Measurements from ENCODE around the gene ZCCHC3. TPM values are rescaled to one million over a fixed set of nuclear protein-coding genes. Genes with fewer than 3 reads are reported as not detected.

ZCCHC3 gene
- total and polyA plus RNA-seq, 2 donors (not counting 1 experiment from before 2014, with no cell fraction given) = 8.7 to 11.6 TPM

DNA sequence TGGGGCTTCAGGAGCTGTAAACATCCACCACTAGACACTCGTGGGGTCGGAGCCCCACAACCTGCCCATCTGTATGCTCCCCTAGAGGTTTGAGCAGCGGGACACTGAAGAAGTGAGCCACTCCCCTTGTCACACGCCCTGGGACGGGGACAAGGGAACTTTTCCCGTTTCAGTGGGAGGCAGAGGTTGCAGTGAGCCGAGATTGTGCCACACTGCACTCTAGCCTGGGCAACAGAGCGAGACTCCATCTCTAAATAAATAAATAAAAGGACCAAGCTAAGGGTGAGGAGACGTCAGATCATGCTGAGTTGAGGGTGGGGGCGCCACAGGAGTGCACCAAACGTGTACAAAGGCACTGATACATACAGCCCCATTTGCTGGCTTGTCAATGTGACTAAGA lies 8.4 kb downstream of the ZCCHC3 start:
- H3K36me3 ChIP-seq (ENCODE audit: control insufficient read depth, insufficient read depth, low read length) = no peaks in the 10 kb centered on the region
- H3K4me1 ChIP-seq (ENCODE audit: control insufficient read depth, extremely low read depth, insufficient read depth, low read length) = peaks cover 14% of the 10 kb centered on the region
- no peak overlapping the region for H3K27ac ChIP-seq (ENCODE audit: insufficient read depth, low read length)
- H3K4me3 ChIP-seq (replicated peaks in 1 of 4; ENCODE audit: control extremely low read depth in 1 of 4, insufficient read depth in 1 of 4, low read depth in 3 of 4, low read length in 4 of 4) = no peak overlapping the region
- no peak overlapping the region for H3K4me2 ChIP-seq (ENCODE audit: extremely low read depth, insufficient read depth, low read length)
- H3K27me3 ChIP-seq (ENCODE audit: control insufficient read depth, insufficient read depth, low read length) = no peaks in the 10 kb centered on the region
- no peaks in the 10 kb centered on the region for H3K9me3 ChIP-seq (ENCODE audit: control insufficient read depth, insufficient read depth, low read depth, low read length)
- no peak for DNase-seq (ENCODE audit: low read depth in 2 of 2)
- no peak overlapping the region for H2AFZ ChIP-seq (ENCODE audit: low read length)
- TF ChIP-seq, protein P1, sequence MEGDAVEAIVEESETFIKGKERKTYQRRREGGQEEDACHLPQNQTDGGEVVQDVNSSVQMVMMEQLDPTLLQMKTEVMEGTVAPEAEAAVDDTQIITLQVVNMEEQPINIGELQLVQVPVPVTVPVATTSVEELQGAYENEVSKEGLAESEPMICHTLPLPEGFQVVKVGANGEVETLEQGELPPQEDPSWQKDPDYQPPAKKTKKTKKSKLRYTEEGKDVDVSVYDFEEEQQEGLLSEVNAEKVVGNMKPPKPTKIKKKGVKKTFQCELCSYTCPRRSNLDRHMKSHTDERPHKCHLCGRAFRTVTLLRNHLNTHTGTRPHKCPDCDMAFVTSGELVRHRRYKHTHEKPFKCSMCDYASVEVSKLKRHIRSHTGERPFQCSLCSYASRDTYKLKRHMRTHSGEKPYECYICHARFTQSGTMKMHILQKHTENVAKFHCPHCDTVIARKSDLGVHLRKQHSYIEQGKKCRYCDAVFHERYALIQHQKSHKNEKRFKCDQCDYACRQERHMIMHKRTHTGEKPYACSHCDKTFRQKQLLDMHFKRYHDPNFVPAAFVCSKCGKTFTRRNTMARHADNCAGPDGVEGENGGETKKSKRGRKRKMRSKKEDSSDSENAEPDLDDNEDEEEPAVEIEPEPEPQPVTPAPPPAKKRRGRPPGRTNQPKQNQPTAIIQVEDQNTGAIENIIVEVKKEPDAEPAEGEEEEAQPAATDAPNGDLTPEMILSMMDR (conservative IDR thresholded peaks at IDR 0.05 in 1 of 2, IDR thresholded peaks at IDR 0.05 in 1 of 2; ENCODE audit: low read depth in 1 of 2, low read length in 2 of 2) = no peak
- no peak for TF ChIP-seq EZH2 (IDR thresholded peaks at IDR 0.05; ENCODE audit: low read length, missing control alignments)
- H3K9ac ChIP-seq (ENCODE audit: insufficient read depth, low read length) = no peak overlapping the region
- H3K79me2 ChIP-seq (ENCODE audit: control insufficient read depth, insufficient read depth, low read length) = peaks cover 4% of the 10 kb centered on the region
- H4K20me1 ChIP-seq (ENCODE audit: control insufficient read depth, extremely low read depth, insufficient read depth, low read length) = no peaks in the 10 kb centered on the region

DNA sequence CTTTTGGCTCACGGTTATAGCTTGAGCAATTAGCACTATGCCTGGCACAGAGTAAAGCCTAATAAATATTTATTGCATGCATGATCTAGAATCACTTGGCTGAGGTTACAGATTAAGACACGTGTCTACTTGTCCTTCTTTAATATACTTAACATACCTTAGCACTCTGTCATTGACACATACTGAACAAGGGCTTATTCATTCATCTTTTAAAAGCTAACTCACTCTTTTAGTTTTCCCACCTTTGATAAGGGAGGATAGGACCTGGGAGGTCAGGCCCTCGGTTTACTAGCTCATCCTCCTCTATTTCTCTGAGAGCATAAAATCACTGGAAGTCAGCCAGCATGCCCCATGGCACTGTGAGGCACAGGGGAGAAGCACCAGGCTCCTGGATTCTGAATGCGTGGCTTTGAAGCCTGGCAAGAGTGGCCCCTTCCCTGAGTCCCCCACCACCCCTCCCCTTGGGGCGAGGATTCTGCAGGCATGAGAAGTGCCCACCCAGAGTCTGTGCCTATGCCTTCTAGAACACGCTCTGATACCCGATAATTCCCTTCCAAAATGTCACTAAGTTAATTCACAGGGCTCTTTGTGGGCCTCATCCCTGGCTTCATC lies 11.2 kb downstream of the ZCCHC3 start:
- no peak for DNase-seq (ENCODE audit: low read depth in 2 of 2)
- no peak overlapping the region for H3K4me2 ChIP-seq (ENCODE audit: extremely low read depth, insufficient read depth, low read length)
- peaks cover 9% of the 10 kb centered on the region for H3K4me1 ChIP-seq (ENCODE audit: control insufficient read depth, extremely low read depth, insufficient read depth, low read length)

DNA sequence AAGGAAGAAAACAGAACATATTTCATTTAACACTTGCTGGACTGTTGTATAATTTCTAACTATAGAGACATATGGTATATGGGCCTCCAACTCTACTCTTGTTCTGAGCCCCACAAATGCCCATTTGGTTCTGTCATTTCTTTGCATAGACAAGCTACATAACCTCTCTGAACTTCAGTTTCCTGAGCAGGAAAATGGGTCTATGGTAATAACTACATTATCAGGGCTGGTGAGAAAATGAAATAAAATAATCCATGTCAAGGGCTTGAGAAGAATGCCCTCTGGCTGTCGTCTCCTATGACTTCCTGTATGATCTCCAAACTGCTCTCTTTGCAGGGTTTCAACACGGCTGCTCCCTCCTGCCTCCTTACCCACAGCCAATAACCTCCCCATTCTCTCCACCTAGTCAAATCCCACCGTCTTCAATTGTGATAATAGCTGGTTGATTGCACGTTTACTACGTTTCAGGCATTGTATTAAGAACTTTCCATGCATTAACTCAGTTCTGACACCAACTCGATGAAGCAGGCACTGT lies 12.0 kb downstream of the ZCCHC3 start:
- peaks cover 11% of the 10 kb centered on the region for H3K4me1 ChIP-seq (ENCODE audit: control insufficient read depth, extremely low read depth, insufficient read depth, low read length)
- peak overlapping the region; percentile 75 for H3K9ac ChIP-seq (ENCODE audit: insufficient read depth, low read length)
- peak overlapping the region; percentile 20 to 65 (median 48) for H3K4me3 ChIP-seq (replicated peaks in 1 of 4; ENCODE audit: control extremely low read depth in 1 of 4, insufficient read depth in 1 of 4, low read depth in 3 of 4, low read length in 4 of 4)
- TF ChIP-seq EZH2 (IDR thresholded peaks at IDR 0.05; ENCODE audit: low read length, missing control alignments) = no peak
- TF ChIP-seq, protein P1 (conservative IDR thresholded peaks at IDR 0.05 in 1 of 2, IDR thresholded peaks at IDR 0.05 in 1 of 2; ENCODE audit: low read depth in 1 of 2, low read length in 2 of 2) = peak in 1 of 2 donors; percentile 30
- no peaks in the 10 kb centered on the region for H3K9me3 ChIP-seq (ENCODE audit: control insufficient read depth, insufficient read depth, low read depth, low read length)
- no peaks in the 10 kb centered on the region for H4K20me1 ChIP-seq (ENCODE audit: control insufficient read depth, extremely low read depth, insufficient read depth, low read length)
- DNase-seq (ENCODE audit: low read depth in 2 of 2) = peak in 1 of 2 donors; percentile 76
- no peaks in the 10 kb centered on the region for H3K79me2 ChIP-seq (ENCODE audit: control insufficient read depth, insufficient read depth, low read length)
- H3K27me3 ChIP-seq (ENCODE audit: control insufficient read depth, insufficient read depth, low read length) = no peaks in the 10 kb centered on the region
- peak overlapping the region; percentile 86 for H3K4me2 ChIP-seq (ENCODE audit: extremely low read depth, insufficient read depth, low read length)
- peak overlapping the region; percentile 52 for H2AFZ ChIP-seq (ENCODE audit: low read length)
- H3K27ac ChIP-seq (ENCODE audit: insufficient read depth, low read length) = peak overlapping the region; percentile 97
- H3K36me3 ChIP-seq (ENCODE audit: control insufficient read depth, insufficient read depth, low read length) = no peaks in the 10 kb centered on the region

More for the DNA sequence above, 11.2 kb downstream of the ZCCHC3 start:
- Histone ChIP-seq H3K27me3 (ENCODE audit: control insufficient read depth, insufficient read depth, low read length) (no peaks in the 10 kb centered on the region), H3K9me3 (ENCODE audit: control insufficient read depth, insufficient read depth, low read depth, low read length) (no peaks in the 10 kb centered on the region), H3K36me3 (ENCODE audit: control insufficient read depth, insufficient read depth, low read length) (no peaks in the 10 kb centered on the region), H2AFZ (ENCODE audit: low read length) (no peak overlapping the region), H3K4me3 (replicated peaks in 1 of 4; ENCODE audit: control extremely low read depth in 1 of 4, insufficient read depth in 1 of 4, low read depth in 3 of 4, low read length in 4 of 4) (no peak overlapping the region), H4K20me1 (ENCODE audit: control insufficient read depth, extremely low read depth, insufficient read depth, low read length) (no peaks in the 10 kb centered on the region), H3K79me2 (ENCODE audit: control insufficient read depth, insufficient read depth, low read length) (no peaks in the 10 kb centered on the region), H3K9ac (ENCODE audit: insufficient read depth, low read length) (no peak overlapping the region), H3K27ac (ENCODE audit: insufficient read depth, low read length) (peak overlapping the region; percentile 97)
- TF ChIP-seq EZH2 (IDR thresholded peaks at IDR 0.05; ENCODE audit: low read length, missing control alignments) = no peak
- TF ChIP-seq, protein P1 (conservative IDR thresholded peaks at IDR 0.05 in 1 of 2, IDR thresholded peaks at IDR 0.05 in 1 of 2; ENCODE audit: low read depth in 1 of 2, low read length in 2 of 2) = no peak

Data from fibroblast of lung (primary cell).